Osteocyte (in vitro differentiated cells): Measurements from ENCODE around the gene GALNTL6. TPM values are rescaled to one million over a fixed set of nuclear protein-coding genes. Genes with fewer than 3 reads are reported as not detected.

Experiments used
- DNase-seq: peaks from one replicate; pipeline ENCODE4 v3.0.0; 2021; ENCODE audit warnings: mixed read lengths; ENCODE audit not compliant: unreplicated experiment; ENCODE audit errors: extremely low spot score
- H3K27ac Mint-ChIP-seq: one replicate; pipeline ENCODE4 v1.8.0; 2021; ENCODE audit warnings: mild to moderate bottlenecking, mixed read lengths; ENCODE audit not compliant: unreplicated experiment
- H3K27me3 Mint-ChIP-seq: one replicate; pipeline ENCODE4 v1.8.0; 2021; ENCODE audit warnings: mixed read lengths; ENCODE audit not compliant: unreplicated experiment
- H3K36me3 Mint-ChIP-seq: one replicate; pipeline ENCODE4 v1.8.0; 2021; ENCODE audit warnings: mixed read lengths; ENCODE audit not compliant: unreplicated experiment
- H3K4me1 Mint-ChIP-seq: one replicate; pipeline ENCODE4 v1.8.0; 2021; ENCODE audit warnings: mixed read lengths; ENCODE audit not compliant: unreplicated experiment
- H3K4me3 Mint-ChIP-seq: one replicate; pipeline ENCODE4 v1.8.0; 2021; ENCODE audit warnings: mild to moderate bottlenecking, moderate library complexity, mixed read lengths; ENCODE audit not compliant: unreplicated experiment
- H3K9me3 Mint-ChIP-seq: one replicate; pipeline ENCODE4 v1.8.0; 2021; ENCODE audit warnings: mixed read lengths; ENCODE audit not compliant: unreplicated experiment
- total RNA-seq: library from RNA; stranded (reverse); gene quantifications from 2 replicates; pipeline ENCODE4 v1.2.1, GENCODE V29; 2021
- TF ChIP-seq, protein P1 (sequence below): fragments of 200-600 bp; sonication (generic); IDR thresholded peaks from 2 replicates; pipeline ENCODE4 v1.5.0; 2021; ENCODE audit warnings: antibody characterized with exemption, mild to moderate bottlenecking, moderate library complexity

The GALNTL6 gene
- total RNA-seq, 1 donor from 2014 or later, result not detected

DNA sequence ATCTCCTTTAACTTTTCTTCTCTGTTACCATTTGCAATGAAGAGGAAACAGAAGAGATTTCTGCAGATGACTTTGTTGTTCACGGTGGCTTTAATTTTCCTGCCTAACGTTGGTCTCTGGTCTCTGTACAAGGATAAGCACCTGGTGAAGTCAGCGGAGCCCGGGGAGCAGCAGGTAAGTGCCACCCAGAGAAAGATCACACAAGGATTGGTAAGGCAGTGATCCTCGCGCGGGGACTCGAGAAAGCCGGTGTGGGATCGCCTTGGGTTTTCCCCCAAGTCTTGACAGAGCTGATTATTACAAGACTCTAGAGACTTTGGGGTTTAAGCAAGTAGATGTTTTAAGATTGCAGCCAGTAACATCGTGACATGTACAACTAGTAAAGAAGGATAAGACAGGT, 1.3 kb downstream of the GALNTL6 start:
- DNase-seq, result no peak
- peaks cover 17% of the 10 kb centered on the region for H3K4me1 Mint-ChIP-seq
- no peak overlapping the region for H3K27ac Mint-ChIP-seq
- H3K36me3 Mint-ChIP-seq, result no peaks in the 10 kb centered on the region
- no peak overlapping the region for H3K4me3 Mint-ChIP-seq
- no peaks in the 10 kb centered on the region for H3K9me3 Mint-ChIP-seq
- peaks cover 46% of the 10 kb centered on the region for H3K27me3 Mint-ChIP-seq
- TF ChIP-seq, protein P1, sequence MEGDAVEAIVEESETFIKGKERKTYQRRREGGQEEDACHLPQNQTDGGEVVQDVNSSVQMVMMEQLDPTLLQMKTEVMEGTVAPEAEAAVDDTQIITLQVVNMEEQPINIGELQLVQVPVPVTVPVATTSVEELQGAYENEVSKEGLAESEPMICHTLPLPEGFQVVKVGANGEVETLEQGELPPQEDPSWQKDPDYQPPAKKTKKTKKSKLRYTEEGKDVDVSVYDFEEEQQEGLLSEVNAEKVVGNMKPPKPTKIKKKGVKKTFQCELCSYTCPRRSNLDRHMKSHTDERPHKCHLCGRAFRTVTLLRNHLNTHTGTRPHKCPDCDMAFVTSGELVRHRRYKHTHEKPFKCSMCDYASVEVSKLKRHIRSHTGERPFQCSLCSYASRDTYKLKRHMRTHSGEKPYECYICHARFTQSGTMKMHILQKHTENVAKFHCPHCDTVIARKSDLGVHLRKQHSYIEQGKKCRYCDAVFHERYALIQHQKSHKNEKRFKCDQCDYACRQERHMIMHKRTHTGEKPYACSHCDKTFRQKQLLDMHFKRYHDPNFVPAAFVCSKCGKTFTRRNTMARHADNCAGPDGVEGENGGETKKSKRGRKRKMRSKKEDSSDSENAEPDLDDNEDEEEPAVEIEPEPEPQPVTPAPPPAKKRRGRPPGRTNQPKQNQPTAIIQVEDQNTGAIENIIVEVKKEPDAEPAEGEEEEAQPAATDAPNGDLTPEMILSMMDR, result no peak

- TF ChIP-seq, protein P1, result no peak
- Mint-ChIP-seq H3K4me1 (peaks cover 16% of the 10 kb centered on the region), H3K36me3 (no peaks in the 10 kb centered on the region), H3K27me3 (peaks cover 41% of the 10 kb centered on the region), H3K9me3 (no peaks in the 10 kb centered on the region), H3K27ac (no peak overlapping the region), H3K4me3 (no peak overlapping the region)
- DNase-seq, result no peak
Observed at GRCh38 chr4:171817026-171817425, 3.8 kb downstream of the GALNTL6 start.

DNA sequence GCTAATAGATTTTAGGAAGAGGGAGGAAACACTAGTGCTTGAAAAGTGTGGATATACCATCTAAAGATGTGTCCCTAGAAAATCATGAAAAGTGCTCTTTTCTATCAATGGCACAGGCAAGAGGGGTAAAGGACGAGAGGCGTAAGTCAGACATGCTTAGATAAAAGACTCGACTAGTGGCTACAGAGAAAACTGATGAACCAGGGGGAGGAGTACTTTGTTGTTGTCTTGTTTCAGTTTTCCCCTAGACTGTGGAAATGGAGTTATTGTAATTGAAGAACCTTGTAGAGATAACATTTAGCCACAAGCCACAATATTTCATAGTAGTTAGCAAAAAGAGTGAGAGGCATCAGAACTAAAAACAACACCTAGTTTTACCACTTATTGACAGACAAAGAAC, 21.4 kb downstream of the GALNTL6 start:
- Mint-ChIP-seq H3K36me3 (no peaks in the 10 kb centered on the region), H3K4me3 (no peak overlapping the region), H3K27ac (no peak overlapping the region), H3K4me1 (no peaks in the 10 kb centered on the region), H3K9me3 (no peaks in the 10 kb centered on the region), H3K27me3 (no peaks in the 10 kb centered on the region)
- TF ChIP-seq, protein P1, result no peak
- no peak for DNase-seq

GRCh38 chr4:171843456-171843855, 30.3 kb downstream of the GALNTL6 start:
- no peak overlapping the region for H3K4me3 Mint-ChIP-seq
- no peaks in the 10 kb centered on the region for H3K4me1 Mint-ChIP-seq
- TF ChIP-seq, protein P1, result no peak
- H3K36me3 Mint-ChIP-seq, result no peaks in the 10 kb centered on the region
- no peak for DNase-seq
- H3K27ac Mint-ChIP-seq, result no peak overlapping the region
- H3K9me3 Mint-ChIP-seq, result no peaks in the 10 kb centered on the region
- peaks cover 9% of the 10 kb centered on the region for H3K27me3 Mint-ChIP-seq

DNA sequence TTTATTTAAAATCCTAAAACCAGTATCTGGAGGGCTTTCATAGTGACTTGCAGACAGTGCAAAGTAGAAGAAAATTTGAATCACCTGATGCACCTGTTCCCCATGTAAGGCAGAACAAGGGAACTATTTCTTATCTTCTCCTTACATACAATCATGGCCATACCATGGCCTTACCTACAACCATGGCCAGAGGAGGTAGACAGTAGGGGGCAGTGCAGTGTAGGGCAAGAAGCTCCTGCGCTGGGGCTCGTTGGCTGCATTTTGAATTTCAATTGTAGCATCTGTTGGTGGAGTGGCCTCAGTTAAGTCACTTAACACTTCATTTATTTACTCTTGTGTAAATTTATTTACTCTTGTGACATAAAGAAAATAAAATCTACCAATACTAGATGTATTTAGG, 33.0 kb downstream of the GALNTL6 start:
- Mint-ChIP-seq H3K27me3 (peaks cover 9% of the 10 kb centered on the region), H3K27ac (no peak overlapping the region), H3K36me3 (no peaks in the 10 kb centered on the region), H3K9me3 (no peaks in the 10 kb centered on the region), H3K4me3 (no peak overlapping the region), H3K4me1 (no peaks in the 10 kb centered on the region)
- DNase-seq, result no peak
- TF ChIP-seq, protein P1, result peak; percentile 58
